ENCODE data around the gene CD2.

CD2 gene

DNA sequence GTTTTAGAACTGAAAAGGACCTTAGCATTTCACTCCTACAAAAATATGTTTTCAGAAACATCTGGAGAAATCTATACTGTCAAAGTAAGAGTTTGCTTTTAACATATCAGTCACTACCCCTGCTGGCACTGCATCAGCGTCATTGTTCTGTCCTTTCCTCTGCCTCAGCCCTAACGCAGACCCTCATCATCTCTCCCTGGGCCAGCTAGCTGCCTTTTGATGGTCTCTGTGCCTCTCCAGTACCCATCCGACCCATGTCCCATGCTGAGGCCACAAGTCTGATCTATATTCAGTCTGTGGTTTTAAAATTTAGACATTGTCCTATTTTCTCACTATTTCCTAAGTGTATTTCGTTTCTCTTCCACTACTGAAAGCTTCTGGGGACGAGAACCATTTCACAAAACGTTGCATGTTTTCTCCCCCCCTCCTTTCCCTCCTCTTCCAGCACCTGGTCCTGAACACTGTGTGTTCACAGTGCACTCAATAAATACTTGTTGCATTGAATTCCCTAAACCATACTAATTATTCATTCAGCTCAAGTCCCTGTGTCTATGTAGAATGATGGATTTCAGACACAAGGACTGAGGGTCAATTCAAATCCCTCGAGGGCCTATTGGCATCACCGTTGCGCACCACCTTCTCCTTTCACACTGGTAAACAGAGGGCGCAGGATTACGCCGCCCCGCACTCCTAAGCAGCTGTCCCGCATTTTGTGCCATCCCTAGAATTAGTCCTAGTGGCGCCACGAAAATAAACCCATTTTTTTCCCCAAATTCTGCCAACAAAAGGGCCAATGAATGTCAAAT lies 53.4 kb downstream of the CD2 start:
- TF ChIP-seq CTCF (IDR thresholded peaks at IDR 0.05; ENCODE audit: insufficient read depth, low read depth, low read length, missing control alignments): no peak
- H3K4me3 ChIP-seq (ENCODE audit: low read length): no peak overlapping the region
- no peak for DNase-seq (ENCODE audit: low read depth)

- H3K4me3 ChIP-seq (ENCODE audit: low read length): no peak overlapping the region
- peak; percentile 5 for TF ChIP-seq CTCF (IDR thresholded peaks at IDR 0.05; ENCODE audit: insufficient read depth, low read depth, low read length, missing control alignments)
- DNase-seq (ENCODE audit: low read depth): peak; percentile 96
These were observed 54.1 kb downstream of the CD2 start for GRCh38 chr1:116808200-116808847.

GRCh38 chr1:116808848-116809508 lies 54.7 kb downstream of the CD2 start:
- H3K4me3 ChIP-seq (ENCODE audit: low read length): no peak overlapping the region
- DNase-seq (ENCODE audit: low read depth): no peak

GRCh38 chr1:116811321-116811720 lies 57.1 kb downstream of the CD2 start:
- TF ChIP-seq CTCF (IDR thresholded peaks at IDR 0.05; ENCODE audit: insufficient read depth, low read depth, low read length, missing control alignments): no peak
- DNase-seq (ENCODE audit: low read depth): no peak
- no peak overlapping the region for H3K4me3 ChIP-seq (ENCODE audit: low read length)

More at GRCh38 chr1:116808848-116809508, 54.7 kb downstream of the CD2 start:
- TF ChIP-seq CTCF (IDR thresholded peaks at IDR 0.05; ENCODE audit: insufficient read depth, low read depth, low read length, missing control alignments): no peak

GRCh38 chr1:116814926-116815723 lies 60.9 kb downstream of the CD2 start:
- no peak for DNase-seq (ENCODE audit: low read depth)
- TF ChIP-seq CTCF (IDR thresholded peaks at IDR 0.05; ENCODE audit: insufficient read depth, low read depth, low read length, missing control alignments): no peak
- no peak overlapping the region for H3K4me3 ChIP-seq (ENCODE audit: low read length)

DNA sequence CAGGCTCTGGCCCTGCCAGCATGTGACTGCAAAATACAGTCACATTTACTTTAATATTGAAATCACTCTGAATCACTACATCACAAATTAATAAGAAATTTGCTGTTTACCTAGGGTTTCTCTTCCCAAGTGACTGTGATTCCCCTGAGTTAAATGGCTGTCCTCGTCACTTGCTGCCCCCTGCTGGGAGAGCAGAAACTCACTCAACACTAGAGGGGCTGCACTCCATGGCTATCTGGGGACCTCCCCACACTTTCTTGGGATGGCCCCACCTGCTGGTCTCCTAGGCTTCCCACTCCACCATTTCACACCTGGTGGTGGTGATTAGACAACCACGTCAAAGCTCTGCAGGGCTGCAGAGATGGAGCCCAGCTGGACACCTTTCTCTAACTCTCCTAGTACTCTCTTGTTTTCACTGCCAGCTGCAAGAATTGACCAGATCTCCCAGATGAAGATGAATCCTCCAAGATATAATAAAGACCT lies 63.4 kb downstream of the CD2 start:
- TF ChIP-seq CTCF (IDR thresholded peaks at IDR 0.05; ENCODE audit: insufficient read depth, low read depth, low read length, missing control alignments): peak; percentile 72
- no peak overlapping the region for H3K4me3 ChIP-seq (ENCODE audit: low read length)
- peak; percentile 77 for DNase-seq (ENCODE audit: low read depth)

All from epithelial cell of esophagus (primary cell).